Astrocyte (in vitro differentiated cells and primary cell): ENCODE measurements around the gene COL23A1.

Source experiments
- CTCF ChIP-seq: IDR thresholded peaks from 2 replicates; pipeline ENCODE4 v1.5.1; 2011; ENCODE audit warnings: low read depth, mild to moderate bottlenecking, inconsistent platforms, low read length, moderate library complexity; ENCODE audit not compliant: insufficient read depth
- EZH2 ChIP-seq: IDR thresholded peaks from 2 replicates; pipeline ENCODE4 v1.6.1; 2012; ENCODE audit warnings: mild to moderate bottlenecking, low read length, inconsistent platforms; ENCODE audit not compliant: insufficient read depth

GRCh38 chr5:178564397-178564796 is 25.8 kb downstream of the COL23A1 start:
- no peak for TF ChIP-seq EZH2
- no peak for TF ChIP-seq CTCF
